Activated effector memory CD4-positive, alpha-beta T cell treated with Interleukin-2 at 50 U/mL for 16 hours (primary cell): ENCODE measurements around the gene BICRAL.
"Not testable (repeated sequence)": the region's sequence is repeated elsewhere in the genome, so short reads cannot be mapped to it uniquely, and the experiment has no call there.

Experiments used
- DNase-seq: peaks from one replicate; pipeline ENCODE4 v3.0.0-alpha.2; 2020

The BICRAL gene

GRCh38 chr6:42795651-42796050, 13.8 kb downstream of the BICRAL start:
- DNase-seq = no peak

- DNase-seq = no peak
Measured at GRCh38 chr6:42796171-42796570, 14.3 kb downstream of the BICRAL start.

GRCh38 chr6:42797696-42798095, 15.8 kb downstream of the BICRAL start:
- DNase-seq = not testable (repeated sequence)

GRCh38 chr6:42805297-42805861, 23.5 kb downstream of the BICRAL start:
- DNase-seq = no peak

GRCh38 chr6:42806359-42806758, 24.5 kb downstream of the BICRAL start:
- not testable (repeated sequence) for DNase-seq

- no peak for DNase-seq
Measured at GRCh38 chr6:42808492-42809483, 26.9 kb downstream of the BICRAL start.

- no peak for DNase-seq
Measured at GRCh38 chr6:42813074-42813645, 31.3 kb downstream of the BICRAL start.

GRCh38 chr6:42813906-42814444, 32.1 kb downstream of the BICRAL start:
- DNase-seq = no peak

- DNase-seq = not testable (repeated sequence)
Measured at GRCh38 chr6:42815726-42816125, 33.9 kb downstream of the BICRAL start.

- no peak for DNase-seq
Measured at GRCh38 chr6:42817907-42818306, 36.1 kb downstream of the BICRAL start.

GRCh38 chr6:42818416-42818815, 36.6 kb downstream of the BICRAL start:
- DNase-seq = no peak

GRCh38 chr6:42818878-42819277, 37.0 kb downstream of the BICRAL start:
- no peak for DNase-seq

GRCh38 chr6:42819803-42820511, 38.1 kb downstream of the BICRAL start:
- DNase-seq = no peak

GRCh38 chr6:42820512-42821340, 38.9 kb downstream of the BICRAL start:
- DNase-seq = no peak

- DNase-seq = no peak
Measured at GRCh38 chr6:42821341-42821668, 39.5 kb downstream of the BICRAL start.

- no peak for DNase-seq
Measured at GRCh38 chr6:42821846-42822245, 40.0 kb downstream of the BICRAL start.

GRCh38 chr6:42829561-42830092, 47.8 kb downstream of the BICRAL start:
- no peak for DNase-seq

GRCh38 chr6:42831237-42831636, 49.4 kb downstream of the BICRAL start:
- no peak for DNase-seq

- no peak for DNase-seq
Measured at GRCh38 chr6:42834056-42834455, 52.2 kb downstream of the BICRAL start.

GRCh38 chr6:42841844-42842584, 60.2 kb downstream of the BICRAL start:
- DNase-seq = no peak

GRCh38 chr6:42845327-42845694, 63.5 kb downstream of the BICRAL start:
- DNase-seq = no peak
